Right lobe of liver (tissue), 4 donors: ENCODE results near the gene SHISA8.

Experiments
- POLR2A ChIP-seq: fragments of 450-650 bp; IDR thresholded peaks from one replicate; pipeline ENCODE4 v1.6.1; 2017; ENCODE audit warnings: antibody characterized with exemption, mild to moderate bottlenecking
- TF ChIP-seq, protein P1 (sequence below), 4 donors: fragments of 200-600 bp in 3 of 4; fragments of 450-650 bp in 1 of 4; IDR thresholded peaks; one replicate each; pipeline versions ENCODE4 v1.5.1 to v1.8.0; 2016 to 2022; ENCODE audit warnings: antibody characterized with exemption in 4 of 4, mild to moderate bottlenecking in 2 of 4
- donor health status: DM: no; HTN: no; CAD: no.
- donor health status: DM: no; HTN: no; CAD: no.
- donor health status: DM: no; HTN: yes; CAD: no.

DNA sequence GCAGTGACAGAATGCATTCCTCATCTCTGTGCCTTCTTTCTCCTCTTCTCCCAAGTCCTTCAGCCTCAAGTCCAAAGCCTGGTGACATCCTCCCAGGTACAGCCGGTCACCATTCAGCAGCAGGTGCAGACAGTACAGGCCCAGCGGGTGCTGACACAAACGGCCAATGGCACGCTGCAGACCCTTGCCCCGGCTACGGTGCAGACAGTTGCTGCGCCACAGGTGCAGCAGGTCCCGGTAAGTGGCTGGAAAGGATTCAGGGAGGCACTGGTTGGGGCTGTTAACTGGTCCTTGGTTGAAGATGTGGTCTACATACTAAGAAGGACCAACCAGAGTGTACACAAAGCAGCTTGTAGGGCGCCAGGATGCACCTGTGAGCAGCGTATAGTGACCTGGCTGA lies 46.3 kb downstream of the SHISA8 start:
- TF ChIP-seq, protein P1, sequence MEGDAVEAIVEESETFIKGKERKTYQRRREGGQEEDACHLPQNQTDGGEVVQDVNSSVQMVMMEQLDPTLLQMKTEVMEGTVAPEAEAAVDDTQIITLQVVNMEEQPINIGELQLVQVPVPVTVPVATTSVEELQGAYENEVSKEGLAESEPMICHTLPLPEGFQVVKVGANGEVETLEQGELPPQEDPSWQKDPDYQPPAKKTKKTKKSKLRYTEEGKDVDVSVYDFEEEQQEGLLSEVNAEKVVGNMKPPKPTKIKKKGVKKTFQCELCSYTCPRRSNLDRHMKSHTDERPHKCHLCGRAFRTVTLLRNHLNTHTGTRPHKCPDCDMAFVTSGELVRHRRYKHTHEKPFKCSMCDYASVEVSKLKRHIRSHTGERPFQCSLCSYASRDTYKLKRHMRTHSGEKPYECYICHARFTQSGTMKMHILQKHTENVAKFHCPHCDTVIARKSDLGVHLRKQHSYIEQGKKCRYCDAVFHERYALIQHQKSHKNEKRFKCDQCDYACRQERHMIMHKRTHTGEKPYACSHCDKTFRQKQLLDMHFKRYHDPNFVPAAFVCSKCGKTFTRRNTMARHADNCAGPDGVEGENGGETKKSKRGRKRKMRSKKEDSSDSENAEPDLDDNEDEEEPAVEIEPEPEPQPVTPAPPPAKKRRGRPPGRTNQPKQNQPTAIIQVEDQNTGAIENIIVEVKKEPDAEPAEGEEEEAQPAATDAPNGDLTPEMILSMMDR (IDR thresholded peaks at IDR 0.05), result no peak
- no peak for TF ChIP-seq POLR2A
